Dedifferentiated amniotic fluid mesenchymal stem cell (primary cell): ENCODE results near the gene MYL7.

Experiments used
- DNase-seq: peaks from one replicate; pipeline ENCODE4 v3.0.0-alpha.2; 2016; ENCODE audit errors: extremely low spot score

Gene MYL7

GRCh38 chr7:44112231-44112996 is 28.7 kb downstream of the MYL7 start:
- DNase-seq = no peak

GRCh38 chr7:44111761-44112160 is 29.4 kb downstream of the MYL7 start:
- DNase-seq = no peak

- no peak for DNase-seq
Measured at GRCh38 chr7:44110719-44111635, 30.2 kb downstream of the MYL7 start.

GRCh38 chr7:44109991-44110390 is 31.1 kb downstream of the MYL7 start:
- DNase-seq = no peak

- DNase-seq = no peak
Measured at GRCh38 chr7:44108768-44109750, 32.1 kb downstream of the MYL7 start.

- DNase-seq = no peak
Measured at GRCh38 chr7:44107961-44108767, 33.0 kb downstream of the MYL7 start.

GRCh38 chr7:44107116-44107960 is 33.8 kb downstream of the MYL7 start:
- DNase-seq = no peak

GRCh38 chr7:44106311-44107065 is 34.6 kb downstream of the MYL7 start:
- DNase-seq = no peak

- DNase-seq = no peak
Measured at GRCh38 chr7:44105832-44106231, 35.3 kb downstream of the MYL7 start.

GRCh38 chr7:44104860-44105771 is 36.0 kb downstream of the MYL7 start:
- DNase-seq = peak; percentile 30

GRCh38 chr7:44103923-44104859 is 36.9 kb downstream of the MYL7 start, which contains the start of gene AEBP1:
TSS of gene AEBP1 (plus strand) at chr7:44104345. CDS start at chr7:44104666, 321 bp downstream.
- no peak for DNase-seq

- DNase-seq = no peak
Measured at GRCh38 chr7:44103566-44103922, 37.6 kb downstream of the MYL7 start.

- DNase-seq = no peak
Measured at GRCh38 chr7:44102846-44103565, 38.1 kb downstream of the MYL7 start.

- peak; percentile 60 for DNase-seq
Measured at GRCh38 chr7:44101966-44102845, 38.9 kb downstream of the MYL7 start.

GRCh38 chr7:44101303-44101965 is 39.7 kb downstream of the MYL7 start:
- DNase-seq = no peak
